ENCODE data around the gene LRIT1. TPM values are rescaled to one million over a fixed set of nuclear protein-coding genes. Genes with fewer than 3 reads are reported as not detected.

The LRIT1 gene
- total RNA-seq, result not detected

GRCh38 chr10:84241185-84241790 is at the start of gene LRIT1:
Gene LRIT1, minus strand, starts transcription at chr10:84241546. Its CDS starts 107 bp downstream, at chr10:84241439.
- ATAC-seq, result no peak
- H3K27me3 Mint-ChIP-seq, result peaks cover 10% of the 10 kb centered on the region
- no peaks in the 10 kb centered on the region for H3K36me3 Mint-ChIP-seq (ENCODE audit: low read depth)
- H3K9me3 Mint-ChIP-seq, result no peaks in the 10 kb centered on the region
- H3K27ac Mint-ChIP-seq, result no peak within 1 kb of the TSS
- ChIA-PET POLR2A (interaction anchor here (1.6 kb wide), 1 partner anchor 16 kb away, joined by 4 read pairs; no protein-coding TSS in a partner anchor), CTCF (interaction anchor here (2.0 to 3.5 kb wide), 2 partner anchors 15 to 188 kb away, joined by 4 to 11 read pairs; no protein-coding TSS in a partner anchor)
- TF ChIP-seq CTCF (IDR thresholded peaks at IDR 0.05), result no peak
- no peak for DNase-seq
- no peak within 1 kb of the TSS for H3K4me3 Mint-ChIP-seq
- no peaks in the 10 kb centered on the region for H3K4me1 Mint-ChIP-seq (ENCODE audit: low read depth)
- intact Hi-C loops (cut with micrococcal nuclease), result no loop called here

- DNase-seq, result no peak
- POLR2A ChIA-PET, result no interaction called here
- H3K27ac Mint-ChIP-seq, result no peak overlapping the region
- intact Hi-C loops (cut with micrococcal nuclease), result no loop called here
- H3K27me3 Mint-ChIP-seq, result peaks cover 7% of the 10 kb centered on the region
- no peak for TF ChIP-seq CTCF (IDR thresholded peaks at IDR 0.05)
- CTCF ChIA-PET, result interaction anchor here (1.1 to 2.9 kb wide), 2 partner anchors 22 to 26 kb away, joined by 3 to 8 read pairs; no protein-coding TSS in a partner anchor
- ATAC-seq, result no peak
- no peak overlapping the region for H3K4me3 Mint-ChIP-seq
- no peaks in the 10 kb centered on the region for H3K36me3 Mint-ChIP-seq (ENCODE audit: low read depth)
- H3K4me1 Mint-ChIP-seq (ENCODE audit: low read depth), result peaks cover 19% of the 10 kb centered on the region
- H3K9me3 Mint-ChIP-seq, result no peaks in the 10 kb centered on the region
Observed at GRCh38 chr10:84290235-84290634, 48.9 kb upstream of the LRIT1 start.

GRCh38 chr10:84289521-84290200 is 48.3 kb upstream of the LRIT1 start:
- peaks cover 7% of the 10 kb centered on the region for H3K27me3 Mint-ChIP-seq
- no peak for TF ChIP-seq CTCF (IDR thresholded peaks at IDR 0.05)

GRCh38 chr10:84288151-84288550 is 46.8 kb upstream of the LRIT1 start:
- ChIA-PET POLR2A (no interaction called here), CTCF (interaction anchor here (0.7 to 2.9 kb wide), 4 partner anchors 20 to 252 kb away, joined by 3 to 8 read pairs (median 3); no protein-coding TSS in a partner anchor)

More at GRCh38 chr10:84289521-84290200, 48.3 kb upstream of the LRIT1 start:
- H3K9me3 Mint-ChIP-seq, result no peaks in the 10 kb centered on the region
- no peak overlapping the region for H3K27ac Mint-ChIP-seq
- DNase-seq (no peak), ATAC-seq (no peak)
- no peak overlapping the region for H3K4me3 Mint-ChIP-seq
- ChIA-PET CTCF (interaction anchor here (0.8 to 2.9 kb wide), 3 partner anchors 22 to 38 kb away, joined by 3 to 8 read pairs (median 3); partner anchors contain the start of gene CCSER2), POLR2A (no interaction called here)
- no peaks in the 10 kb centered on the region for H3K36me3 Mint-ChIP-seq (ENCODE audit: low read depth)
- H3K4me1 Mint-ChIP-seq (ENCODE audit: low read depth), result peaks cover 13% of the 10 kb centered on the region
- intact Hi-C loops (cut with micrococcal nuclease), result no loop called here

More at GRCh38 chr10:84288151-84288550, 46.8 kb upstream of the LRIT1 start:
- intact Hi-C loops (cut with micrococcal nuclease), result no loop called here
- Mint-ChIP-seq H3K4me3 (no peak overlapping the region), H3K4me1 (ENCODE audit: low read depth) (no peaks in the 10 kb centered on the region), H3K27ac (no peak overlapping the region), H3K9me3 (no peaks in the 10 kb centered on the region), H3K36me3 (ENCODE audit: low read depth) (no peaks in the 10 kb centered on the region), H3K27me3 (peaks cover 7% of the 10 kb centered on the region)
- DNase-seq (no peak), ATAC-seq (no peak)
- no peak for TF ChIP-seq CTCF (IDR thresholded peaks at IDR 0.05)

Measured in activated CD8-positive, alpha-beta T cell treated with anti-CD3 and anti-CD28 coated beads for 36 hours (primary cell).